HepG2 (cell line): ENCODE data around the gene CTNNBL1. TPM values are rescaled to one million over a fixed set of nuclear protein-coding genes. Genes with fewer than 3 reads are reported as not detected.

Experiments used
- ARID5B ChIP-seq: IDR thresholded peaks from 2 replicates; pipeline ENCODE4 v1.4.0; 2020; ENCODE audit warnings: mild to moderate bottlenecking, missing genetic modification reagents
- CERS6 ChIP-seq: sonication (generic); formaldehyde crosslinking; IDR thresholded peaks from 2 replicates; pipeline ENCODE4 v1.5.0; 2020; ENCODE audit warnings: missing genetic modification reagents
- ETS1 ChIP-seq: sonication (generic); formaldehyde crosslinking; IDR thresholded peaks from 2 replicates; pipeline ENCODE4 v1.4.0; 2020; ENCODE audit warnings: missing genetic modification reagents
- FOXM1 ChIP-seq: sonication (generic); formaldehyde crosslinking; IDR thresholded peaks from 2 replicates; pipeline ENCODE4 v1.5.0; 2020; ENCODE audit warnings: missing genetic modification reagents
- LCORL ChIP-seq, 2 experiments: fragments of 450-650 bp in 1 of 2; sonication (generic) in 1 of 2; formaldehyde crosslinking in 1 of 2; IDR thresholded peaks; 2 replicates each; pipeline versions ENCODE4 v1.5.0 to v1.6.1; 2017 to 2020; ENCODE audit warnings: antibody characterized with exemption in 1 of 2, missing genetic modification reagents in 1 of 2
- POGZ ChIP-seq: sonication (generic); formaldehyde crosslinking; IDR thresholded peaks from 2 replicates; pipeline ENCODE4 v1.4.0; 2020; ENCODE audit warnings: mild to moderate bottlenecking, missing genetic modification reagents
- SAFB2 ChIP-seq: sonication (generic); formaldehyde crosslinking; IDR thresholded peaks from 2 replicates; pipeline ENCODE4 v1.5.1; 2020; ENCODE audit warnings: missing genetic modification reagents, low read depth, mild to moderate bottlenecking, borderline replicate concordance
- SMAD3 ChIP-seq: sonication (generic); formaldehyde crosslinking; IDR thresholded peaks from 2 replicates; pipeline ENCODE4 v1.4.0; 2020; ENCODE audit warnings: missing genetic modification reagents
- ZBTB21 ChIP-seq: sonication (generic); formaldehyde crosslinking; IDR thresholded peaks from 2 replicates; pipeline ENCODE4 v1.4.0; 2020; ENCODE audit warnings: missing genetic modification reagents
- ZNF441 ChIP-seq: sonication (generic); formaldehyde crosslinking; IDR thresholded peaks from 2 replicates; pipeline ENCODE4 v1.7.0; 2021; ENCODE audit warnings: missing genetic modification reagents, borderline replicate concordance
- polyA plus RNA-seq, 8 experiments: library from polyadenylated mRNA; depleted of rRNA in 3 of 8; stranded (reverse) in 7 of 8; unstranded in 1 of 8; fragments of >200 nt; fragmentation: Illumina TruSeq in 4 of 8; extraction: Trizol in 4 of 8; gene quantifications; 2 replicates each; pipeline versions ENCODE4 v1.2.1 to v1.2.3, GENCODE V29; 2011 to 2016; ENCODE audit warnings: low read depth in 4 of 8, missing spikeins in 1 of 8, mixed read lengths in 1 of 8; ENCODE audit not compliant: insufficient read depth in 1 of 8
- total RNA-seq, 5 experiments: library from RNA; depleted of rRNA; stranded (reverse); fragments of >200 nt; fragmentation: Illumina TruSeq; extraction: Trizol; gene quantifications; 2 replicates each; pipeline ENCODE4 v1.2.3, GENCODE V29; 2016; ENCODE audit warnings: low read depth in 1 of 5
- TF ChIP-seq, protein P1 (sequence below): sonication (generic); formaldehyde crosslinking; IDR thresholded peaks from 2 replicates; pipeline ENCODE4 v1.5.0; 2020; ENCODE audit warnings: mild to moderate bottlenecking, missing genetic modification reagents
- TF ChIP-seq, protein P2 (sequence below): sonication (generic); formaldehyde crosslinking; IDR thresholded peaks from 2 replicates; pipeline ENCODE4 v1.4.0; 2020; ENCODE audit warnings: missing genetic modification reagents

Gene CTNNBL1
- total and polyA plus RNA-seq, 2 of the 13 experiments (the other 11 are each of a cell fraction or from before 2014, with no cell fraction given) = 49.3 to 94.6 TPM

DNA sequence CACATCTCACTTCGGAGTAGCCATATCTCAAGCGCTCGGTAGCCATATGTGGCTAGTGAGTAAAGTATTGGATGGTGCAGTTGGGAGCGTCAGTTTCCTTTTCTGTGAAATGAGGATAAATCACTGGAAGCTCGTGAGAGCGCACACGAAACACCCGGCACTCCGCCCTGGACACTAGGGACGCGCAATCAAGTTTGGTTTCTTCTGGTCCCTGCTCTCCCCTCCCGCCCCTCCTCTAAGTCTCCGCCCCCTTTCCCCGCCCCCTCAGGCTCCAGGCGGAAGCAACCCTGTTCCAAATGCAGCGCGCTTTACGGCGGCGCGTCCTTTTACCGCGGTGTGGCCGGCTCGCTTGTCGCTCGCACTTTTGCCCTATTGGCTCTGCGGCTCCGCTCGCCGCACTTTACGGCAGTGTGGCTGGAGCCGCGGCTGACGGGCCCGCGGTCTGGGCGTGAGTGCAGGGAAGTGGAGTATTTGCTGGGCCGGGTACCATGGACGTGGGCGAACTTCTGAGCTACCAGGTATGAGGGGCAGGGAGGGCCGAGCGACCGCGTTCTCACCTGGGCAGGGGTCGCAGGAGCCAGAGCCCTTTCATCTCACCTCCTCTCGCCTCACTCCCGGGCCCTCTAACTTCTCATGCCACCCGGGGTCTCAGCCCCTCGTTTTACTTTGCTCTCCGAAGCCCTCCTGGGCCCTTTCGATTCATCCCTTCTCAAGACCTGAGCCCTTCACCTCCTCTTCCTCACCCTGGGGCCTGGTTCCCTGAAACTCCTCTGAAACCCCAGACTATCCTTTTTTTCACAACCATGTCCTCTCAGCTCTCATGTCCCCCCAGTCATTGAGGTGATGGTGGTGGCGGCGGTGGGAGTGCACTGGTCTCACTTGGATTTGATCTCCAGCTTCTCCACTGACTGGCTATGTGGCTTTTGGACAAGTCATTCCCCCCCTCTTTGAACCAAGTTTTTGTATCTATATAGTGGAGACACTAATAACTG, at the start of gene CTNNBL1 (continued):
- 0 out of 2 replicates have a peak, but pooled peaks have one; percentile 43 for TF ChIP-seq CERS6
- peak; percentile 82; the same call in 1 of the 2 replicates for TF ChIP-seq FOXM1 (CRISPR knock-in tag)
- peak; percentile 87 for TF ChIP-seq SAFB2 (CRISPR knock-in tag)
- no peak for TF ChIP-seq ZBTB21 (CRISPR knock-in tag)
- peak; percentile 90 for TF ChIP-seq SMAD3 (CRISPR knock-in tag)
- TF ChIP-seq, protein P1, sequence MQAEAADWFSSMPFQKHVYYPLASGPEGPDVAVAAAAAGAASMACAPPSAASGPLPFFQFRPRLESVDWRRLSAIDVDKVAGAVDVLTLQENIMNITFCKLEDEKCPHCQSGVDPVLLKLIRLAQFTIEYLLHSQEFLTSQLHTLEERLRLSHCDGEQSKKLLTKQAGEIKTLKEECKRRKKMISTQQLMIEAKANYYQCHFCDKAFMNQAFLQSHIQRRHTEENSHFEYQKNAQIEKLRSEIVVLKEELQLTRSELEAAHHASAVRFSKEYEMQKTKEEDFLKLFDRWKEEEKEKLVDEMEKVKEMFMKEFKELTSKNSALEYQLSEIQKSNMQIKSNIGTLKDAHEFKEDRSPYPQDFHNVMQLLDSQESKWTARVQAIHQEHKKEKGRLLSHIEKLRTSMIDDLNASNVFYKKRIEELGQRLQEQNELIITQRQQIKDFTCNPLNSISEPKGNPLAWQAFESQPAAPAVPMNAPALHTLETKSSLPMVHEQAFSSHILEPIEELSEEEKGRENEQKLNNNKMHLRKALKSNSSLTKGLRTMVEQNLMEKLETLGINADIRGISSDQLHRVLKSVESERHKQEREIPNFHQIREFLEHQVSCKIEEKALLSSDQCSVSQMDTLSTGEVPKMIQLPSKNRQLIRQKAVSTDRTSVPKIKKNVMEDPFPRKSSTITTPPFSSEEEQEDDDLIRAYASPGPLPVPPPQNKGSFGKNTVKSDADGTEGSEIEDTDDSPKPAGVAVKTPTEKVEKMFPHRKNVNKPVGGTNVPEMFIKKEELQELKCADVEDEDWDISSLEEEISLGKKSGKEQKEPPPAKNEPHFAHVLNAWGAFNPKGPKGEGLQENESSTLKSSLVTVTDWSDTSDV (CRISPR knock-in tag) = no peak
- TF ChIP-seq, protein P2, sequence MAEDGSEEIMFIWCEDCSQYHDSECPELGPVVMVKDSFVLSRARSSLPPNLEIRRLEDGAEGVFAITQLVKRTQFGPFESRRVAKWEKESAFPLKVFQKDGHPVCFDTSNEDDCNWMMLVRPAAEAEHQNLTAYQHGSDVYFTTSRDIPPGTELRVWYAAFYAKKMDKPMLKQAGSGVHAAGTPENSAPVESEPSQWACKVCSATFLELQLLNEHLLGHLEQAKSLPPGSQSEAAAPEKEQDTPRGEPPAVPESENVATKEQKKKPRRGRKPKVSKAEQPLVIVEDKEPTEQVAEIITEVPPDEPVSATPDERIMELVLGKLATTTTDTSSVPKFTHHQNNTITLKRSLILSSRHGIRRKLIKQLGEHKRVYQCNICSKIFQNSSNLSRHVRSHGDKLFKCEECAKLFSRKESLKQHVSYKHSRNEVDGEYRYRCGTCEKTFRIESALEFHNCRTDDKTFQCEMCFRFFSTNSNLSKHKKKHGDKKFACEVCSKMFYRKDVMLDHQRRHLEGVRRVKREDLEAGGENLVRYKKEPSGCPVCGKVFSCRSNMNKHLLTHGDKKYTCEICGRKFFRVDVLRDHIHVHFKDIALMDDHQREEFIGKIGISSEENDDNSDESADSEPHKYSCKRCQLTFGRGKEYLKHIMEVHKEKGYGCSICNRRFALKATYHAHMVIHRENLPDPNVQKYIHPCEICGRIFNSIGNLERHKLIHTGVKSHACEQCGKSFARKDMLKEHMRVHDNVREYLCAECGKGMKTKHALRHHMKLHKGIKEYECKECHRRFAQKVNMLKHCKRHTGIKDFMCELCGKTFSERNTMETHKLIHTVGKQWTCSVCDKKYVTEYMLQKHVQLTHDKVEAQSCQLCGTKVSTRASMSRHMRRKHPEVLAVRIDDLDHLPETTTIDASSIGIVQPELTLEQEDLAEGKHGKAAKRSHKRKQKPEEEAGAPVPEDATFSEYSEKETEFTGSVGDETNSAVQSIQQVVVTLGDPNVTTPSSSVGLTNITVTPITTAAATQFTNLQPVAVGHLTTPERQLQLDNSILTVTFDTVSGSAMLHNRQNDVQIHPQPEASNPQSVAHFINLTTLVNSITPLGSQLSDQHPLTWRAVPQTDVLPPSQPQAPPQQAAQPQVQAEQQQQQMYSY = peak; percentile 77
- peak; percentile 77; the same call in 1 of the 2 replicates for TF ChIP-seq ZNF441
- TF ChIP-seq LCORL (IDR thresholded peaks at IDR 0.05) = no peak
- peak; percentile 70 for TF ChIP-seq LCORL (CRISPR knock-in tag; IDR thresholded peaks at IDR 0.05)
- TF ChIP-seq ETS1 (CRISPR knock-in tag) = peak; percentile 83; the same call in 1 of the 2 replicates
- TF ChIP-seq ARID5B (CRISPR knock-in tag) = peak; percentile 79
- peak; percentile 95 for TF ChIP-seq POGZ
